HepG2 (cell line): ENCODE measurements around the gene TAF3. TPM values are rescaled to one million over a fixed set of nuclear protein-coding genes. Genes with fewer than 3 reads are reported as not detected.

Source experiments
- ARID4A ChIP-seq: sonication (generic); formaldehyde crosslinking; IDR thresholded peaks from 2 replicates; pipeline ENCODE4 v1.5.0; 2020; ENCODE audit warnings: mild to moderate bottlenecking, missing genetic modification reagents, borderline replicate concordance
- BCL6 ChIP-seq: IDR thresholded peaks from 2 replicates; pipeline ENCODE4 v1.6.1; 2016; ENCODE audit warnings: missing genetic modification reagents, missing compliant biosample characterization
- HMGXB4 ChIP-seq, 2 experiments: sonication (generic) in 1 of 2; formaldehyde crosslinking in 1 of 2; IDR thresholded peaks; 2 replicates each; pipeline versions ENCODE4 v1.4.0 to v1.6.1; 2018 to 2020; ENCODE audit warnings: missing genetic modification reagents in 2 of 2, borderline replicate concordance in 1 of 2, low read depth in 1 of 2, mild to moderate bottlenecking in 1 of 2, missing biosample characterization in 1 of 2
- IRX3 ChIP-seq: sonication (generic); formaldehyde crosslinking; IDR thresholded peaks from 2 replicates; pipeline ENCODE4 v1.8.1; 2023; ENCODE audit warnings: mild to moderate bottlenecking, low read depth, missing genetic modification reagents, borderline replicate concordance
- KDM6A ChIP-seq: IDR thresholded peaks from 2 replicates; pipeline ENCODE4 v1.6.1; 2016; ENCODE audit warnings: low read depth
- KMT2B ChIP-seq: IDR thresholded peaks from 2 replicates; pipeline ENCODE4 v1.6.1; 2016; ENCODE audit warnings: missing genetic modification reagents, missing compliant biosample characterization
- MYC ChIP-seq: sonication (generic); formaldehyde crosslinking; IDR thresholded peaks from 2 replicates; pipeline ENCODE4 v1.9.0; 2021; ENCODE audit warnings: missing genetic modification reagents, borderline replicate concordance
- RFX3 ChIP-seq: IDR thresholded peaks from 2 replicates; pipeline ENCODE4 v1.6.1; 2016; ENCODE audit warnings: missing biosample characterization, missing genetic modification reagents
- SMAD9 ChIP-seq: sonication (generic); formaldehyde crosslinking; IDR thresholded peaks from 2 replicates; pipeline ENCODE4 v1.5.1; 2020; ENCODE audit warnings: mild to moderate bottlenecking, missing genetic modification reagents
- ZFP91 ChIP-seq: sonication (generic); formaldehyde crosslinking; IDR thresholded peaks from 2 replicates; pipeline ENCODE4 v1.9.0; 2022; ENCODE audit warnings: missing genetic modification reagents, mild to moderate bottlenecking, borderline replicate concordance
- ZNF142 ChIP-seq: sonication (generic); formaldehyde crosslinking; IDR thresholded peaks from 2 replicates; pipeline ENCODE4 v1.4.0; 2020; ENCODE audit warnings: missing genetic modification reagents
- ZNF234 ChIP-seq: sonication (generic); formaldehyde crosslinking; conservative IDR thresholded peaks from 2 replicates; pipeline ENCODE4 v1.5.1; 2020; ENCODE audit warnings: mild to moderate bottlenecking, missing genetic modification reagents
- ZNF33B ChIP-seq: sonication (generic); formaldehyde crosslinking; IDR thresholded peaks from 2 replicates; pipeline ENCODE4 v1.5.1; 2020; ENCODE audit warnings: mild to moderate bottlenecking, missing genetic modification reagents
- polyA plus RNA-seq, 8 experiments: library from polyadenylated mRNA; depleted of rRNA in 3 of 8; stranded (reverse) in 7 of 8; unstranded in 1 of 8; fragments of >200 nt; fragmentation: Illumina TruSeq in 4 of 8; extraction: Trizol in 4 of 8; gene quantifications; 2 replicates each; pipeline versions ENCODE4 v1.2.1 to v1.2.3, GENCODE V29; 2011 to 2016; ENCODE audit warnings: low read depth in 4 of 8, missing spikeins in 1 of 8, mixed read lengths in 1 of 8; ENCODE audit not compliant: insufficient read depth in 1 of 8
- total RNA-seq, 5 experiments: library from RNA; depleted of rRNA; stranded (reverse); fragments of >200 nt; fragmentation: Illumina TruSeq; extraction: Trizol; gene quantifications; 2 replicates each; pipeline ENCODE4 v1.2.3, GENCODE V29; 2016; ENCODE audit warnings: low read depth in 1 of 5

The TAF3 gene
- total and polyA plus RNA-seq, 2 of the 13 experiments (the other 11 are each of a cell fraction or from before 2014, with no cell fraction given), result 1.7 to 2.9 TPM

GRCh38 chr10:7818295-7819120 is at the start of gene TAF3 (continued):
- TF ChIP-seq HMGXB4 (CRISPR knock-in tag; IDR thresholded peaks at IDR 0.05; ENCODE audit: borderline replicate concordance in 1 of 2, low read depth in 1 of 2), result peak; percentile 83 to 89; a peak in 3 of 4 replicates
- no peak for TF ChIP-seq ZNF33B (CRISPR knock-in tag)
- TF ChIP-seq ZNF142 (CRISPR knock-in tag), result 0 out of 2 replicates have a peak, but pooled peaks have one; percentile 17
- TF ChIP-seq ARID4A (CRISPR knock-in tag), result peak; percentile 98
- TF ChIP-seq KDM6A (CRISPR knock-in tag), result no peak
- TF ChIP-seq IRX3 (CRISPR knock-in tag), result 0 out of 2 replicates have a peak, but pooled peaks have one; percentile 37
- peak; percentile 38; the same call in 1 of the 2 replicates for TF ChIP-seq RFX3
- peak; percentile 99 for TF ChIP-seq KMT2B (CRISPR knock-in tag)
- TF ChIP-seq ZNF234 (CRISPR knock-in tag), result 0 out of 2 replicates have a peak, but pooled peaks have one; percentile 55
- peak; percentile 86 for TF ChIP-seq MYC (CRISPR knock-in tag)
- TF ChIP-seq ZFP91 (CRISPR knock-in tag), result peak; percentile 94
- 0 out of 2 replicates have a peak, but pooled peaks have one; percentile 31 for TF ChIP-seq SMAD9 (CRISPR knock-in tag)
- peak; percentile 55; the same call in 1 of the 2 replicates for TF ChIP-seq BCL6 (CRISPR knock-in tag)
